WERI-Rb-1 (cell line): ENCODE measurements around the gene TMEM222.

Experiments
- DNase-seq: peaks from one replicate; pipeline ENCODE4 v3.0.0-alpha.2; 2020
- H3K27ac ChIP-seq: fragments of 250-450 bp; sonication (Bioruptor Pico); 2 replicates; pipeline ENCODE4 v1.5.1; 2020; ENCODE audit warnings: mild to moderate bottlenecking, moderate library complexity
- H3K27me3 ChIP-seq: fragments of 250-450 bp; sonication (Bioruptor Pico); 2 replicates; pipeline ENCODE4 v1.5.1; 2021; ENCODE audit warnings: mild to moderate bottlenecking, low read depth, moderate library complexity; ENCODE audit not compliant: insufficient read depth, severe bottlenecking
- H3K36me3 ChIP-seq: fragments of 250-450 bp; sonication (Bioruptor Pico); 2 replicates; pipeline ENCODE4 v1.5.1; 2020; ENCODE audit warnings: mild to moderate bottlenecking, moderate library complexity
- H3K4me3 ChIP-seq: 2 replicates; pipeline ENCODE4 v1.5.1; 2011; ENCODE audit warnings: low read depth, mild to moderate bottlenecking, control low read depth, low read length
- H3K9me3 ChIP-seq: fragments of 250-450 bp; sonication (Bioruptor Pico); 2 replicates; pipeline ENCODE4 v1.5.1; 2021; ENCODE audit warnings: mild to moderate bottlenecking, moderate library complexity; ENCODE audit not compliant: severe bottlenecking
- TF ChIP-seq, protein P1 (sequence below): IDR thresholded peaks from 2 replicates; pipeline ENCODE4 v1.5.1; 2011; ENCODE audit warnings: low read depth, mild to moderate bottlenecking, control low read depth, inconsistent platforms, low read length

TMEM222 gene

DNA sequence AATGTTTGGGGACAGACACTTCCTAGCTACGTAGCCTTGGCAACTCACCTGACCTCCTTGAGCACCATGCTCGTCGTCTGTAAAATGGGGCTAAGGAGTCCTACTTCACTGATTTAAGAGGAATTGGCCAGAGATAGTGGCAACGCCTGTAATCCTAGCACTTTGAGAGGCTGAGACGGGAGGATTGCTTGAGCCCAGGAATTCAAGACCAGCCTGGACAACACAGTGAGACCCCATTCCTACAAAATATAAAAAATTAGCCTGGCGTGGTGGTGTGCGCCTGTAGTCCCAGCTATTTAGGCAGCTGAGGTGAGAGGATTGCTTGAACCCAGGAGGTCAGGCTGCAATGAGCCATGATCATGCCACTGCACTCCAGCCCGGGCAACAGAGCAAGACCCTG, 24.4 kb downstream of the TMEM222 start:
- no peak for DNase-seq
- Histone ChIP-seq H3K27ac (no peak overlapping the region), H3K4me3 (no peak overlapping the region), H3K9me3 (no peaks in the 10 kb centered on the region), H3K36me3 (peaks cover 5% of the 10 kb centered on the region), H3K27me3 (no peaks in the 10 kb centered on the region)
- TF ChIP-seq, protein P1, sequence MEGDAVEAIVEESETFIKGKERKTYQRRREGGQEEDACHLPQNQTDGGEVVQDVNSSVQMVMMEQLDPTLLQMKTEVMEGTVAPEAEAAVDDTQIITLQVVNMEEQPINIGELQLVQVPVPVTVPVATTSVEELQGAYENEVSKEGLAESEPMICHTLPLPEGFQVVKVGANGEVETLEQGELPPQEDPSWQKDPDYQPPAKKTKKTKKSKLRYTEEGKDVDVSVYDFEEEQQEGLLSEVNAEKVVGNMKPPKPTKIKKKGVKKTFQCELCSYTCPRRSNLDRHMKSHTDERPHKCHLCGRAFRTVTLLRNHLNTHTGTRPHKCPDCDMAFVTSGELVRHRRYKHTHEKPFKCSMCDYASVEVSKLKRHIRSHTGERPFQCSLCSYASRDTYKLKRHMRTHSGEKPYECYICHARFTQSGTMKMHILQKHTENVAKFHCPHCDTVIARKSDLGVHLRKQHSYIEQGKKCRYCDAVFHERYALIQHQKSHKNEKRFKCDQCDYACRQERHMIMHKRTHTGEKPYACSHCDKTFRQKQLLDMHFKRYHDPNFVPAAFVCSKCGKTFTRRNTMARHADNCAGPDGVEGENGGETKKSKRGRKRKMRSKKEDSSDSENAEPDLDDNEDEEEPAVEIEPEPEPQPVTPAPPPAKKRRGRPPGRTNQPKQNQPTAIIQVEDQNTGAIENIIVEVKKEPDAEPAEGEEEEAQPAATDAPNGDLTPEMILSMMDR = no peak

DNA sequence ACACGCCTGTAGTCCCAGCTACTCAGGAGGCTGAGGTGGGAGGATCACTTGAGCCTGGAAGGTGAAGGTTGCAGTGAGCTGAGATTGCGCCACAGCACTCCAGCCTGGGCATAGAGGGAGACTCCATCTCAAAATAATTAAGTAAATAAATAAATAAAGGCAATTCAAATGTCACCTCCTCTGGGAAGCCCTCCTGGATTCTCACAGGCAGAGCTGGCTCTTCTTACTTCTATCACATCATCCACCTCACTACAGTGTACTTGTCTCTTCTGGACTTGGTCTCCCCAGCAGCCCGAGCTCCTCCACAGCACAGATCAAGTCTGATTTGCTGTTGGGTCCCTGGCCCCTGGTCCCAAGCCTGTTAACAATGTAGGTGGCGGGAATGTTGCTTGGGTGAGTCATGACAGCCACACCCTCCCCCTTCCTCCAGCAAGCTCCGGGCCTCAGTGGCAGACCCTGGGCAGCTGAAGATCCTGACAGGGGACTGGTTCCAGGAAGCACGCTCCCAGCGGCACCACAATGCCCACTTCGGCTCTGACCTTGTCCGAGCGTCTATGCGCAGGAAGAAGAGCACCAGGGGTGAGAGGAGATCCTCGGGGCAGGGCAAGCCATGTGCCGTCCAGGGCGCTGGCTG, 25.1 kb downstream of the TMEM222 start:
- Histone ChIP-seq H3K4me3 (no peak overlapping the region), H3K27me3 (no peaks in the 10 kb centered on the region), H3K9me3 (no peaks in the 10 kb centered on the region), H3K27ac (no peak overlapping the region), H3K36me3 (peaks cover 7% of the 10 kb centered on the region)
- TF ChIP-seq, protein P1 = no peak
- no peak for DNase-seq

DNA sequence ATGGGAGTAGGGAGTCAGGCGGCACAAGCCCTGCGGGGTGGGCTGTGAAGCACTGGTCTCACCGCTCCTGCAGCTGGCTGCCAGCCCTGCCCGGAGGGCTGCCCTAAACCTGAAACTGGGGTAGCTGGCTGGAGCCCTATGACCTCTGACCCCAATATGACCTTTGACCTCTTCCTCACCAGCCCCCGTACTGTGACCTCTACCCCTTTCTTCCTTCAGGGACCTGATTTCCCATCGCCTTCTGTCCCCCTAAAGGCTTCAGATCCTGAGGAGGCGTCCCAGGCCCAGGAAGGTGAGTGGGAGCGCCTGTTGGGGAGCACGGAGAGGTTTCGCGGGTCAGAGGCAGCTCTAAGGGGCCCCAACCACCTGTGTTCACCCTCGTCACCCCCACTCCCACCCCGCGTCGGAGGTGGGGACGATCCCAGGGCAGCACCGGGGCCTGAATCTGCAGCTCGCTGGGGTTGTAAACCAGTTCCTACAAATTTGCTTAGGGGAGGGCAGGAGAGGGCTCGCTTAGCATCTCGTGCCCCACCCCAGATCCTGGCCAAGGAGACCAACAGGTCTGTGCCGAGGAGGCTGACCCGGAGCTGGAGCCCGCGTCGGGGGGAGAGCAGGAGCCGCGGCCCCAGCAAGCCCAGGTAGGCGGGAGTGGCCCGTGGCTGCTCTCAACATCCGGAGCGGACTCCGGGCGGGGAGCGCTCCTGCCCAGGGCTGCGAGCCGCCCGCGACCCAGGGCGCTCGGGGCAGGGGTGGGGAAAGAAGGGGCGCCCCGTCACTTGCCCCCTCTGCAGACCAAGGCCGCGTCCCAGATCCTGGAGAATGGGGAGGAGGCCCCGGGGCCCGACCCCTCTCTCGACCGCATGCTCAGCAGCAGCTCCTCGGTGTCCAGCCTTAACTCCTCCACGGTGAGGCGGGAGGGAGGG, 27.2 kb downstream of the TMEM222 start:
- Histone ChIP-seq H3K9me3 (no peaks in the 10 kb centered on the region), H3K4me3 (peak overlapping the region; percentile 65), H3K27me3 (no peaks in the 10 kb centered on the region), H3K36me3 (peaks cover 9% of the 10 kb centered on the region), H3K27ac (peak overlapping the region; percentile 81)
- TF ChIP-seq, protein P1 = no peak
- peak; percentile 86 for DNase-seq

DNA sequence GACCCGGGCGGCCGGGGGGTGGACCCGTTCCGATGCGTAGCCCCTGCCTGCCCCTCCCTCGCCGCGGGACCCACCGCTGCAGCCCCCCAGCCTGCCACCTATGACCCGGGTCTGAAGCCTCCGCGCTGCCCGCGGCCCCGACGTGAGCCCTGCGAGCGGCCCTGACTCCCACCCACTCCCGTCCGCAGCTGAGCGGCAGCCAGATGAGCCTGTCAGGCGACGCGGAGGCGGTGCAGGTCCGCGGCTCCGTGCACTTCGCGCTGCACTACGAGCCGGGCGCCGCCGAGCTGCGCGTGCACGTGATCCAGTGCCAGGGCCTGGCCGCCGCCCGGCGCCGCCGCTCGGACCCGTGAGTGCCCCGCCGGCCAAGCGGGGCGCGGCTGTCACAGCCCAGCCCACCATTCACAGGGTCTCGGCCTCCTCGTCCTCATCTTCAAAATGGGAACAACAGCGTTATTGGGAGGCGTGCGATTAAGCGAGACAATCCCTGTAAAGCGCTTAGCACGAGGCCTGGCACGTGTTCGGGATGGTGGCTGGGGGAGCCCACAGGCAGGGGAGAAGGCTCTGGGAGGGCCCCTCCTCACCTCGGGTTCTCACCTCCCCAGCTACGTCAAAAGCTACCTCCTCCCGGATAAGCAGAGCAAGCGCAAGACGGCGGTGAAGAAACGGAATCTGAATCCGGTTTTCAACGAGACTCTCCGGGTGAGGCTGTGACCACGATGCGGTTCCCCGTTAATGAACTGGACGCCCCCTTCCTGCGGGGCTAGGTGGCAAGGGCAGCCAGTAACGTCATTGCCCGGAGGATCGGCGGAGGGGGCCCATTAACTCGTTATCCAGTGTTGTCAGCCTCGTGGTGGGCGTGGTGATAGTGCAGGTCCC, 28.1 kb downstream of the TMEM222 start:
- Histone ChIP-seq H3K9me3 (no peaks in the 10 kb centered on the region), H3K27ac (peak overlapping the region; percentile 81), H3K4me3 (peak overlapping the region; percentile 65), H3K27me3 (no peaks in the 10 kb centered on the region), H3K36me3 (peaks cover 10% of the 10 kb centered on the region)
- DNase-seq = peak; percentile 83
- TF ChIP-seq, protein P1 = no peak

DNA sequence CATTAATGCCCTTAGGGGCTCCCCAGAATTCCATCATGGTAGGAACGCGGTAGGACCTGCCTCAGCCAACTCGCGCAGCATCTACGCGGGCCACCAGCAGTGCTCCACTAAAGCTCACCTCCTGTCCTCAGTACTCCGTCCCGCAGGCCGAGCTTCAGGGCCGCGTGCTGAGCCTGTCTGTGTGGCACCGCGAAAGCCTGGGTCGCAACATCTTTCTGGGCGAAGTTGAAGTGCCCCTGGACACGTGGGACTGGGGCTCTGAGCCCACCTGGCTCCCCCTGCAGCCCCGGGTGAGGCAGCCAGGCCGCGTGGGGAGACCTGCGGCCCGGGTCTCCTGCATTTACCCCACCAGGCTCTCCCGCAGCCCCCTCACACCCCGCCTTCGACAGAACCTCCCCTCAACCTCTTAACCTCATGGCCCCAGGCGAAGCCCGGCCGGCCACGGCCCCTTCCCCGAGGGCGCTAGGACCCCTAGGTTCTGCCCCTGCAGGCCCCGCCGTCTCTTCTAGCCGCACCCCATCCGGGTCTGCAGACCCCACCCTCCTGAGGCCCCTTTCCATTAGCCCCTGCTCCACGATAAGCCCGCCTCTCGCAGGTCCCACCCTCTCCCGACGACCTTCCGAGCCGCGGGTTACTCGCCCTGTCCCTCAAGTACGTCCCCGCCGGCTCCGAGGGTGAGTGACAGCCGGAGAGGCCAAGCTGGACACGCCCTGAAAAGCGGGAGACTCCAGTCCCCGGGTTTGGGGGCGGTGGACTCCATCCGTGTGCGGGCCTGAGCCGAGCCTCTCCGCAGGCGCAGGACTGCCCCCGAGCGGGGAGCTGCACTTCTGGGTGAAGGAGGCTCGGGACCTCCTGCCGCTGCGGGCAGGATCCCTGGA, 28.9 kb downstream of the TMEM222 start:
- DNase-seq = no peak
- TF ChIP-seq, protein P1 = no peak
- Histone ChIP-seq H3K27ac (peak overlapping the region; percentile 51), H3K9me3 (no peaks in the 10 kb centered on the region), H3K4me3 (no peak overlapping the region), H3K27me3 (no peaks in the 10 kb centered on the region), H3K36me3 (peaks cover 15% of the 10 kb centered on the region)
